Mucosa of stomach (tissue), 1 donor: ENCODE measurements around the gene TUBB1.
A peak's percentile ranks its signal among the peaks of the same experiment; 100 is the strongest.
"Not testable (repeated sequence)": the region's sequence is repeated elsewhere in the genome, so short reads cannot be mapped to it uniquely, and the experiment has no call there.

ENCODE experiments used
- H3K27me3 ChIP-seq: one replicate; pipeline ENCODE4 v1.7.0; 2013; ENCODE audit warnings: mild to moderate bottlenecking, low read length; ENCODE audit not compliant: control insufficient read depth, insufficient read depth
- H3K36me3 ChIP-seq: one replicate; pipeline ENCODE4 v1.7.0; 2013; ENCODE audit warnings: low read length; ENCODE audit not compliant: control insufficient read depth, insufficient read depth
- H3K4me1 ChIP-seq: one replicate; pipeline ENCODE4 v1.7.0; 2013; ENCODE audit warnings: mild to moderate bottlenecking, low read length; ENCODE audit not compliant: control insufficient read depth, insufficient read depth
- H3K4me3 ChIP-seq: one replicate; pipeline ENCODE4 v1.7.0; 2013; ENCODE audit warnings: low read length
- H3K9ac ChIP-seq: one replicate; pipeline ENCODE4 v1.7.0; 2013; ENCODE audit warnings: mild to moderate bottlenecking, low read length, moderate library complexity
- H3K9me3 ChIP-seq: one replicate; pipeline ENCODE4 v1.7.0; 2013; ENCODE audit warnings: mild to moderate bottlenecking, low read length, moderate library complexity; ENCODE audit not compliant: control insufficient read depth
- donor health status: Pancreatic carcinoma.

The TUBB1 gene

GRCh38 chr20:59032023-59032712, 12.9 kb downstream of the TUBB1 start, which contains the start of gene ATP5F1E:
ATP5F1E (minus strand) TSS chr20:59032335; CDS start chr20:59032251, 84 bp downstream.
- Histone ChIP-seq H3K4me3 (peak within 1 kb of the TSS; percentile 85), H3K36me3 (peaks cover 10% of the 10 kb centered on the region), H3K9me3 (no peaks in the 10 kb centered on the region), H3K4me1 (peaks cover 32% of the 10 kb centered on the region), H3K9ac (peak within 1 kb of the TSS; percentile 78), H3K27me3 (no peaks in the 10 kb centered on the region)

- H3K4me3 ChIP-seq, result peak overlapping the region; percentile 85
- peaks cover 32% of the 10 kb centered on the region for H3K4me1 ChIP-seq
- H3K27me3 ChIP-seq, result no peaks in the 10 kb centered on the region
- peak overlapping the region; percentile 57 for H3K9ac ChIP-seq
- H3K9me3 ChIP-seq, result no peaks in the 10 kb centered on the region
- H3K36me3 ChIP-seq, result peaks cover 10% of the 10 kb centered on the region
These were observed 13.5 kb downstream of the TUBB1 start for GRCh38 chr20:59032713-59033059.

- Histone ChIP-seq H3K36me3 (peaks cover 10% of the 10 kb centered on the region), H3K4me3 (no peak overlapping the region), H3K9ac (peak overlapping the region; percentile 57), H3K27me3 (no peaks in the 10 kb centered on the region), H3K9me3 (no peaks in the 10 kb centered on the region), H3K4me1 (peaks cover 32% of the 10 kb centered on the region)
These were observed 13.9 kb downstream of the TUBB1 start for GRCh38 chr20:59033093-59033492.

- no peak overlapping the region for H3K9ac ChIP-seq
- H3K36me3 ChIP-seq, result peaks cover 10% of the 10 kb centered on the region
These were observed 14.5 kb downstream of the TUBB1 start for GRCh38 chr20:59033616-59034165.

GRCh38 chr20:59035381-59035780, 16.2 kb downstream of the TUBB1 start:
- Histone ChIP-seq H3K9me3 (no peaks in the 10 kb centered on the region), H3K36me3 (peaks cover 10% of the 10 kb centered on the region)

More at GRCh38 chr20:59033616-59034165, 14.5 kb downstream of the TUBB1 start:
- Histone ChIP-seq H3K4me1 (peaks cover 32% of the 10 kb centered on the region), H3K27me3 (no peaks in the 10 kb centered on the region), H3K4me3 (no peak overlapping the region), H3K9me3 (no peaks in the 10 kb centered on the region)

GRCh38 chr20:59037386-59037785, 18.2 kb downstream of the TUBB1 start:
- H3K36me3 ChIP-seq, result peaks cover 10% of the 10 kb centered on the region
- H3K4me1 ChIP-seq, result peaks cover 29% of the 10 kb centered on the region
- H3K9me3 ChIP-seq, result no peaks in the 10 kb centered on the region
- no peaks in the 10 kb centered on the region for H3K27me3 ChIP-seq
- no peak overlapping the region for H3K4me3 ChIP-seq
- no peak overlapping the region for H3K9ac ChIP-seq

More at GRCh38 chr20:59035381-59035780, 16.2 kb downstream of the TUBB1 start:
- Histone ChIP-seq H3K4me1 (peaks cover 24% of the 10 kb centered on the region), H3K9ac (no peak overlapping the region), H3K27me3 (no peaks in the 10 kb centered on the region), H3K4me3 (no peak overlapping the region)

- Histone ChIP-seq H3K9me3 (no peaks in the 10 kb centered on the region), H3K4me1 (peaks cover 29% of the 10 kb centered on the region), H3K27me3 (no peaks in the 10 kb centered on the region), H3K9ac (no peak overlapping the region), H3K4me3 (no peak overlapping the region), H3K36me3 (peaks cover 10% of the 10 kb centered on the region)
These were observed 20.0 kb downstream of the TUBB1 start for GRCh38 chr20:59039233-59039632.

- Histone ChIP-seq H3K9ac (peak overlapping the region; percentile 13), H3K36me3 (peaks cover 3% of the 10 kb centered on the region), H3K4me1 (peaks cover 25% of the 10 kb centered on the region), H3K4me3 (no peak overlapping the region), H3K9me3 (no peaks in the 10 kb centered on the region), H3K27me3 (no peaks in the 10 kb centered on the region)
These were observed 21.4 kb downstream of the TUBB1 start for GRCh38 chr20:59040667-59041066.

- Histone ChIP-seq H3K4me1 (peaks cover 22% of the 10 kb centered on the region), H3K4me3 (peak overlapping the region; percentile 46), H3K9ac (peak overlapping the region; percentile 87)
- H3K27me3 ChIP-seq, H3K9me3 ChIP-seq, H3K36me3 ChIP-seq: not testable (repeated sequence)
These were observed 22.3 kb downstream of the TUBB1 start for GRCh38 chr20:59041487-59041886.

GRCh38 chr20:59042151-59042795, 23.0 kb downstream of the TUBB1 start, which contains the start of gene PRELID3B:
PRELID3B (minus strand) TSS chr20:59042786; CDS start chr20:59042730, 56 bp downstream.
- Histone ChIP-seq H3K27me3 (no peaks in the 10 kb centered on the region), H3K36me3 (no peaks in the 10 kb centered on the region), H3K4me3 (peak within 1 kb of the TSS; percentile 46), H3K9ac (peak within 1 kb of the TSS; percentile 87), H3K9me3 (no peaks in the 10 kb centered on the region), H3K4me1 (peaks cover 28% of the 10 kb centered on the region)

- H3K9me3 ChIP-seq, result no peaks in the 10 kb centered on the region
- H3K4me3 ChIP-seq, result peak overlapping the region; percentile 46
- H3K4me1 ChIP-seq, result peaks cover 33% of the 10 kb centered on the region
- peak overlapping the region; percentile 87 for H3K9ac ChIP-seq
- no peaks in the 10 kb centered on the region for H3K36me3 ChIP-seq
- H3K27me3 ChIP-seq, result no peaks in the 10 kb centered on the region
These were observed 23.8 kb downstream of the TUBB1 start for GRCh38 chr20:59042796-59043631.
